B cell (primary cell): Measurements from ENCODE around the gene TP63. TPM values are rescaled to one million over a fixed set of nuclear protein-coding genes. Genes with fewer than 3 reads are reported as not detected.

Experiments
- ATAC-seq: fragments of 200-7000 bp; cut with Tn5 transposase; one replicate; pipeline ENCODE4 v1.10.0; 2021; ENCODE audit warnings: low read depth, mild to moderate bottlenecking, moderate number of reproducible peaks, moderate library complexity
- CTCF ChIA-PET: fragments of 350-600 bp; sonication (Branson Sonifier 250); formaldehyde crosslinking; loops from one replicate; lab custom pipeline; 2021; ENCODE audit warnings: antibody characterized with exemption, inconsistent platforms; lab: Charles Lee
- POLR2A ChIA-PET: fragments of 350-600 bp; sonication (Branson Sonifier 250); formaldehyde crosslinking; loops from one replicate; lab custom pipeline; 2021; ENCODE audit warnings: antibody characterized with exemption; lab: Charles Lee
- DNase-seq: peaks from one replicate; pipeline ENCODE4 v3.0.0; 2013
- H2AFZ ChIP-seq: 2 replicates; pipeline ENCODE4 v1.6.1; 2012; ENCODE audit warnings: mild to moderate bottlenecking, low read depth, low read length; ENCODE audit not compliant: insufficient read depth, poor library complexity, severe bottlenecking
- H3K27ac ChIP-seq, 2 donors: 1 replicate in 1 of 2; 2 replicates in 1 of 2; pipeline ENCODE4 v1.5.1; 2012 to 2013; ENCODE audit warnings: low read length in 2 of 2, mild to moderate bottlenecking in 2 of 2, moderate library complexity in 1 of 2
- H3K27me3 ChIP-seq, 4 experiments: fragments of 200-600 bp in 1 of 4; sonication (generic) in 1 of 4; replicated peaks in 1 of 4; 1 replicate in 2 of 4; 2 replicates in 2 of 4; pipeline versions ENCODE4 v1.6.1 to v1.7.0; 2013 to 2016; ENCODE audit warnings: low read length in 3 of 4, mild to moderate bottlenecking in 2 of 4, mixed read lengths in 1 of 4, moderate library complexity in 1 of 4; ENCODE audit not compliant: insufficient read depth in 4 of 4, control insufficient read depth in 3 of 4; ENCODE audit errors: control extremely low read depth in 1 of 4
- H3K36me3 ChIP-seq, 2 experiments: replicated peaks in 1 of 2; 1 replicate in 1 of 2; 2 replicates in 1 of 2; pipeline versions ENCODE4 v1.6.1 to v1.7.1; 2013; ENCODE audit warnings: low read length in 1 of 2; ENCODE audit not compliant: insufficient read depth in 2 of 2, control insufficient read depth in 1 of 2; ENCODE audit errors: control extremely low read depth in 1 of 2, extremely low read depth in 1 of 2
- H3K4me1 ChIP-seq, 2 donors: fragments of 200-600 bp in 1 of 2; sonication (generic) in 1 of 2; 1 replicate in 1 of 2; 2 replicates in 1 of 2; pipeline versions ENCODE4 v1.5.1 to v1.6.1; 2013 to 2017; ENCODE audit warnings: low read length in 2 of 2; ENCODE audit not compliant: control insufficient read depth in 2 of 2, insufficient read depth in 2 of 2
- H3K4me2 ChIP-seq: replicated peaks from 2 replicates; pipeline ENCODE3; 2012; ENCODE audit warnings: mild to moderate bottlenecking, low read depth, low read length; ENCODE audit not compliant: poor library complexity, severe bottlenecking
- H3K4me3 ChIP-seq, 5 experiments: fragments of 200-600 bp in 1 of 5; sonication (generic) in 1 of 5; 1 replicate in 3 of 5; 2 replicates in 2 of 5; pipeline versions ENCODE4 v1.5.1 to v1.7.0; 2011 to 2016; ENCODE audit warnings: low read length in 4 of 5, mild to moderate bottlenecking in 4 of 5, low read depth in 2 of 5, control low read depth in 1 of 5, moderate library complexity in 1 of 5; ENCODE audit not compliant: insufficient read depth in 1 of 5; ENCODE audit errors: control extremely low read depth in 1 of 5, extremely low read depth in 1 of 5
- H3K79me2 ChIP-seq: fragments of 200-600 bp; sonication (generic); one replicate; pipeline ENCODE4 v1.6.0; 2016; ENCODE audit warnings: low read length; ENCODE audit not compliant: control insufficient read depth, insufficient read depth
- H3K9ac ChIP-seq: fragments of 200-600 bp; sonication (generic); 2 replicates; pipeline ENCODE4 v1.6.1; 2017; ENCODE audit warnings: mild to moderate bottlenecking, low read length, moderate library complexity
- H3K9me3 ChIP-seq, 3 donors: one replicate each; pipeline versions ENCODE4 v1.6.1 to v1.7.1; 2013; ENCODE audit warnings: low read length in 2 of 3; ENCODE audit not compliant: control insufficient read depth in 2 of 3, insufficient read depth in 1 of 3; ENCODE audit errors: control extremely low read depth in 1 of 3
- H4K20me1 ChIP-seq: 2 replicates; pipeline ENCODE4 v1.6.0; 2012; ENCODE audit warnings: mild to moderate bottlenecking, low read length; ENCODE audit not compliant: insufficient read depth, control insufficient read depth, poor library complexity, severe bottlenecking
- H3K27ac Mint-ChIP-seq: one replicate; pipeline ENCODE4 v1.8.0; 2021; ENCODE audit warnings: mixed read lengths
- H3K27me3 Mint-ChIP-seq: one replicate; pipeline ENCODE4 v1.8.0; 2021; ENCODE audit warnings: mixed read lengths
- H3K4me1 Mint-ChIP-seq: one replicate; pipeline ENCODE4 v1.8.0; 2021; ENCODE audit warnings: mixed read lengths
- H3K4me3 Mint-ChIP-seq: one replicate; pipeline ENCODE4 v1.8.0; 2021; ENCODE audit warnings: mixed read lengths
- H3K9me3 Mint-ChIP-seq: one replicate; pipeline ENCODE4 v1.8.0; 2022; ENCODE audit warnings: mixed read lengths; ENCODE audit not compliant: insufficient read depth
- CTCF ChIP-seq: fragments of 200-600 bp; IDR thresholded peaks from one replicate; pipeline ENCODE4 v1.8.0; 2022; ENCODE audit warnings: antibody characterized with exemption, mild to moderate bottlenecking
- EZH2 ChIP-seq: IDR thresholded peaks from 2 replicates; pipeline ENCODE4 v1.6.1; 2012; ENCODE audit warnings: borderline replicate concordance, low read depth, mild to moderate bottlenecking, moderate library complexity, low read length; ENCODE audit not compliant: insufficient read depth, poor library complexity, severe bottlenecking
- WGBS: methylation state at CpG from one replicate; pipeline ENCODE4 v1.1.5; 2013; ENCODE audit warnings: missing lambda C conversion rate; ENCODE audit not compliant: insufficient coverage; 5-methylcytosine and 5-hydroxymethylcytosine counted together
- intact Hi-C: fragments of 100-400 bp; cut with micrococcal nuclease; formaldehyde crosslinking; loops from one replicate; pipeline ENCODE4 v1.10.0; 2022
- polyA plus RNA-seq: library from polyadenylated mRNA; depleted of rRNA; stranded (reverse); fragments of >200 nt; gene quantifications from 2 replicates; pipeline ENCODE4 v1.2.3, GENCODE V29; 2012
- total RNA-seq, 2 donors: library from RNA; stranded (reverse); fragments of 120-200 nt in 1 of 2; gene quantifications; 1 replicate in 1 of 2; 2 replicates in 1 of 2; pipeline versions ENCODE4 v1.2.3 to v1.2.4, GENCODE V29; 2013 to 2022

TP63 gene
- total and polyA plus RNA-seq, 2 donors (not counting 1 experiment from before 2014, with no cell fraction given), result 1.2 to 2.0 TPM

DNA sequence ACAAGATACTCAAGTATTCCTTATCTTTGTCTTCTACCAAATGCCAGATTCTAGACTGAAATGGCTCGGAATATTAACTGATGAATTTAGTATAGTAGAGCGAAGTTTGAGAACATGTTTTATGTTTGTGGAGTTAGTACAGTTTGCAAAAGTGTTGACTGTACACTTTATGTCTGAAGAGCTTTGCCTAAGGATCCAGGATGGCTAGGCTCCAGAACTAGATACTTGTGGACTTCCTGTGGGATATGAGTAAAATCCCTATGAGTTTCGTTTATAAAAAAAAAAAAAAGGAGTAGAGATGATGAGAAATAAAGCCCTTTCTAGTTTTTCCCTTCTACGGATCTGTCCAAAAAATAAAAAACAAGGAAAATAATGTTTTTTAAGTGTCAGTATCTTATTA, 96.7 kb downstream of the TP63 start:
- Mint-ChIP-seq H3K4me3 (no peak overlapping the region), H3K4me1 (no peaks in the 10 kb centered on the region), H3K9me3 (no peaks in the 10 kb centered on the region), H3K27me3 (no peaks in the 10 kb centered on the region), H3K27ac (no peak overlapping the region)
- 94% methylated on average over 2 of the region's 4 CpGs for WGBS
- no peaks in the 10 kb centered on the region for H3K79me2 ChIP-seq
- no peak overlapping the region for H3K9ac ChIP-seq
- no peak overlapping the region for H3K27ac ChIP-seq
- no peaks in the 10 kb centered on the region for H3K9me3 ChIP-seq
- no peaks in the 10 kb centered on the region for H4K20me1 ChIP-seq
- ATAC-seq (no peak), DNase-seq (no peak)
- H3K36me3 ChIP-seq, result no peaks in the 10 kb centered on the region
- no peaks in the 10 kb centered on the region for H3K27me3 ChIP-seq
- ChIA-PET CTCF (interaction anchor here (0.5 kb wide), 1 partner anchor 177 kb away, joined by 3 read pairs; no protein-coding TSS in a partner anchor), POLR2A (no interaction called here)
- no peak overlapping the region for H3K4me3 ChIP-seq
- H3K4me2 ChIP-seq, result no peak overlapping the region
- intact Hi-C loops, result no loop called here
- no peaks in the 10 kb centered on the region for H3K4me1 ChIP-seq
- no peak overlapping the region for H2AFZ ChIP-seq
- no peak for TF ChIP-seq CTCF
- no peak for TF ChIP-seq EZH2

- no peaks in the 10 kb centered on the region for H3K9me3 Mint-ChIP-seq
- Histone ChIP-seq H3K27me3 (no peaks in the 10 kb centered on the region), H3K4me3 (no peak overlapping the region), H3K9ac (no peak overlapping the region), H3K9me3 (no peaks in the 10 kb centered on the region), H3K27ac (no peak overlapping the region), H2AFZ (no peak overlapping the region), H3K4me2 (no peak overlapping the region), H4K20me1 (no peaks in the 10 kb centered on the region), H3K79me2 (no peaks in the 10 kb centered on the region), H3K36me3 (no peaks in the 10 kb centered on the region), H3K4me1 (no peaks in the 10 kb centered on the region)
- no peak overlapping the region for H3K27ac Mint-ChIP-seq
- intact Hi-C loops, result no loop called here
- DNase-seq (no peak), ATAC-seq (no peak)
- no peaks in the 10 kb centered on the region for H3K27me3 Mint-ChIP-seq
- H3K4me1 Mint-ChIP-seq, result no peaks in the 10 kb centered on the region
- ChIA-PET POLR2A (no interaction called here), CTCF (no interaction called here)
- no peak overlapping the region for H3K4me3 Mint-ChIP-seq
- WGBS, result no CpG with 5 or more reads among the region's 1 CpG
- no peak for TF ChIP-seq EZH2
- TF ChIP-seq CTCF, result no peak
Observed at GRCh38 chr3:189728915-189729314, 97.7 kb downstream of the TP63 start.
